ENCODE data around the gene RBM47. TPM values are rescaled to one million over a fixed set of nuclear protein-coding genes. Genes with fewer than 3 reads are reported as not detected.

The RBM47 gene
- total RNA-seq, 6 donors from 2014 or later: 111 to 448 (median 149) TPM

DNA sequence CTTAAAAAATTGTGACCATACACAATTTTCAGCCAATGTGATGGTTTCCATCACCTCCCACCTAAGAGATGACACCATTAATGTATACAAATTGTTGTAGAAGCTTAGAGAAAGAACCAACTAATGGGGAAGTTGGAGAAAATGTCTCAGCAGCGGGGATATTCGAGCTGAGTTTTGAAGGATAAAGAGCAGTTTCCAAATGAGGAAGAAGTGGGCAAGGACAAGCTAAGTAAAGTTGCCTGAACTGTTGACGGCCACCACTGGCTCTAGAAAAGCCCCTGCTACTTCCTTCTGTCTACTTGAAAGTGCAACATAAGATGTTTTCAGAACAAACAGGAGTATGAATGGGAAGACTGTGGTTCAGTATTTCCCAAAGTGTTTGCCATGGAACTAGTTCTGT is 202.5 kb downstream of the RBM47 start:
- H3K27me3 ChIP-seq: no peaks in the 10 kb centered on the region
- WGBS, 2 donors: 36 to 46% methylated on average over 3 of the region's 3 CpGs
- no peak for TF ChIP-seq EP300 (IDR thresholded peaks at IDR 0.05)
- no peak for TF ChIP-seq POLR2A (IDR thresholded peaks at IDR 0.05)
- TF ChIP-seq, protein P1, sequence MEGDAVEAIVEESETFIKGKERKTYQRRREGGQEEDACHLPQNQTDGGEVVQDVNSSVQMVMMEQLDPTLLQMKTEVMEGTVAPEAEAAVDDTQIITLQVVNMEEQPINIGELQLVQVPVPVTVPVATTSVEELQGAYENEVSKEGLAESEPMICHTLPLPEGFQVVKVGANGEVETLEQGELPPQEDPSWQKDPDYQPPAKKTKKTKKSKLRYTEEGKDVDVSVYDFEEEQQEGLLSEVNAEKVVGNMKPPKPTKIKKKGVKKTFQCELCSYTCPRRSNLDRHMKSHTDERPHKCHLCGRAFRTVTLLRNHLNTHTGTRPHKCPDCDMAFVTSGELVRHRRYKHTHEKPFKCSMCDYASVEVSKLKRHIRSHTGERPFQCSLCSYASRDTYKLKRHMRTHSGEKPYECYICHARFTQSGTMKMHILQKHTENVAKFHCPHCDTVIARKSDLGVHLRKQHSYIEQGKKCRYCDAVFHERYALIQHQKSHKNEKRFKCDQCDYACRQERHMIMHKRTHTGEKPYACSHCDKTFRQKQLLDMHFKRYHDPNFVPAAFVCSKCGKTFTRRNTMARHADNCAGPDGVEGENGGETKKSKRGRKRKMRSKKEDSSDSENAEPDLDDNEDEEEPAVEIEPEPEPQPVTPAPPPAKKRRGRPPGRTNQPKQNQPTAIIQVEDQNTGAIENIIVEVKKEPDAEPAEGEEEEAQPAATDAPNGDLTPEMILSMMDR (IDR thresholded peaks at IDR 0.05): no peak
- no peak for TF ChIP-seq POLR2AphosphoS5 (IDR thresholded peaks at IDR 0.05)
- no peak overlapping the region for H3K4me3 ChIP-seq
- DNase-seq: no peak
- peaks cover 2 to 30% (median 5%) of the 10 kb centered on the region in 4 donors for H3K36me3 ChIP-seq
- H3K27ac ChIP-seq: peak overlapping the region in 1 of 4 donors; percentile 4
- no peaks in the 10 kb centered on the region for H3K9me3 ChIP-seq
- no peaks in the 10 kb centered on the region for H3K4me1 ChIP-seq
- ATAC-seq (ENCODE audit: low FRiP score in 2 of 2): no peak

DNA sequence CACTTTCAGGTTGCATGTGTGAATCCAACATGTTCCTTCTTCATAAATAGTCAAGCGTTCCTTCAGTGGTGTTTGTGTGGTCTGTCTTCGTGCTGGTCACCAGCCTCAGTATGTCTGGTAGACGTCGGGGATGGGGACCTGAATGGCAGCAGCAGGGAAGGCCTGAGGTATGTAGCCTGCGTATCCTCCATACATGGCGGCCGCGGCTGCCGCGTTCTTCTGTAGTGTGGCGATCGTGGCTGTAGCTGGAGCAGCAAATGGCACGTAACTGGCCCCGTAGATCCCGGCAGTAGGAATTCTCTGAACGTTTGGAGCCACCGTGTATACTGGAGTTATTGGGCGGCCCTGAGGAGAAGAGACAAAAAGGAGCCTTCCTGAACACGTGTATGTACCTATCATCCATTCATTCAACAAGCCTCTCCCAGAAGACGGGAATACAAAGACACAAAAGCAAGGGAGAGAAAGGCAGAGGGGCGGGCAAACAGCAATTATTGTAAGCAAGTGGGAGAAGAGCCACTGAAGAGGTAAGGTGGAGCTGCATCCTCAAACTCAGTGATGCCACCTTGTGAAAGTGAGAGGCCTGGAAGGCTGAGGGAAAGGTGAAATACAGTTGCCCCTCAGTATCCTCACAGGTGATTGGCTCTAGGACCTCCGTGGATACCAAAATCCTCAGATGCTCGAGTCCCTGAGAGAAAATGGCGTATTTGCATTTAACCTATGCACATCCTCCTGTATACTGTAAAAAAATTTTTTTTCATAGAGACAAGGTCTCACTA is 203.7 kb downstream of the RBM47 start:
- Histone ChIP-seq H3K36me3 (peaks cover 2 to 26% (median 5%) of the 10 kb centered on the region in 4 donors), H3K4me1 (no peaks in the 10 kb centered on the region), H3K4me3 (no peak overlapping the region), H3K27ac (no peak overlapping the region), H3K27me3 (no peaks in the 10 kb centered on the region), H3K9me3 (no peaks in the 10 kb centered on the region)
- TF ChIP-seq EP300 (IDR thresholded peaks at IDR 0.05) (no peak), POLR2A (IDR thresholded peaks at IDR 0.05) (no peak), POLR2AphosphoS5 (IDR thresholded peaks at IDR 0.05) (no peak)
- TF ChIP-seq, protein P1 (IDR thresholded peaks at IDR 0.05): no peak
- 95 to 96% methylated on average over 24 of the region's 24 CpGs for WGBS, 2 donors
- DNase-seq: peak in 1 of 2 donors; percentile 83
- ATAC-seq (ENCODE audit: low FRiP score in 2 of 2): no peak

DNA sequence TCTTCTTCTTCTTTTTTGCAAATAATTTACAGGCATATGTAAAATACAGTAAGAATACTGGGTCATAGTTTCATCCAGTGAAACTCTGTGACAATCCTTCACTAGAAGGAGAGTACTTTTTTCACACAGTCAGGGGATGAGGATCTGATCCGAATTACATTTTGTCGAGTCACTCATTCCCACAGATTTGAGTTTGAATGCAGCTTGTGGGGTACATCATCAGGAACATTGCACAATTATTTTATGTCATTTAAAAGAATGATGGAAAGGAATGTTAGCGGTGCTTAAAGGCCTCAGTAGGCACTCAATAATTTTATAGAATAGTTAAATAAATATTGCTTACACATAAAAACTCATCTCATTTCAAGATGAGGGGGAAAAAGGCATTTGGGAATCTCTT is 205.9 kb downstream of the RBM47 start:
- no peaks in the 10 kb centered on the region for H3K9me3 ChIP-seq
- no peak overlapping the region for H3K4me3 ChIP-seq
- H3K4me1 ChIP-seq: no peaks in the 10 kb centered on the region
- no peaks in the 10 kb centered on the region for H3K27me3 ChIP-seq
- WGBS, 2 donors: 72 to 79% methylated on average over 3 of the region's 3 CpGs
- DNase-seq: no peak
- peaks cover 0 to 18% (median 5%) of the 10 kb centered on the region in 4 donors for H3K36me3 ChIP-seq
- ATAC-seq (ENCODE audit: low FRiP score in 2 of 2): no peak
- TF ChIP-seq POLR2A (IDR thresholded peaks at IDR 0.05): no peak
- H3K27ac ChIP-seq: no peak overlapping the region

DNA sequence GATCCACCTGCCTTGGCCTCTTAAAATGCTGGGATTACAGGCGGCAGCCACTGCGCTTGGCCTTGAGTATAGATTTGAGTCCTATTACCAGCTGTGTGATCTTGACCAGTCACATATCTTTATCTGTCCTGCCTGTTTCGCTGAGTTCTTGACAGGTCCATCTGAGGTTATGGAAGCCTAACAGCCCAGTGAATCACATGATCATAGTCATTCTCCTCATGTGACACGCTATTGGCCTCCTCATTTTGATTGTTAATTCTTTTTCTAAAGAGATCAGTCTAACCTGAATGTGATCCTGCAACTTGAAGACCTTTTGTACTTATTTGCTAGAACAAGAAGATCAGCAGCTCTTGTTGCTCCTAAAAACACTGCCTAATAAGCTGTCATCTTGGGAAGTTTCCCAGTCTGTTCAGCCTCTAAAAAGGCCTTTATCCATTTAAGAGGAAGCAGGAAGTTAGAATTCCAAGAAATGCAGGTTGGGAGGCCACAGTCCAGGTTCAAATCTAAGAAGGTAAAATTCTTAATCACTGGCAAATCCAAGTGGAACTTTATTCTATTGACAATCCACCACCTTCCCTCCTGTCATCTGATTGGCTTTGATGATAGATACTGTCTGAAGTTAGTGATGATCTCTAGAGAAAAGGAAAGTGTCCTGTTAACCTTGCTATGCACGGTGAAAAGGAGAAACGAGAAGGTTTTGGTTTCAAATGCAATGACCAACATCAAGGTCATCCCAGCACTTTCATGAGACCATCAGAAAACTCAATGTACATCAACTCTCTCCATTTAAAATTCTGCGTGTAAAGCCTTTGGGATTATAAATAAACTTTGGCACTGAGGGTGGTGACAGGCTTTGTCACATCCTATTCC is 207.6 kb downstream of the RBM47 start:
- no peak for ATAC-seq (ENCODE audit: low FRiP score in 2 of 2)
- H3K36me3 ChIP-seq: peaks cover 0 to 10% (median 2%) of the 10 kb centered on the region in 4 donors
- no peak for DNase-seq
- H3K9me3 ChIP-seq: no peaks in the 10 kb centered on the region
- 91 to 93% methylated on average over 7 of the region's 7 CpGs for WGBS, 2 donors
- H3K4me1 ChIP-seq: peaks cover 0 to 3% (median 0%) of the 10 kb centered on the region in 4 donors
- no peak for TF ChIP-seq POLR2AphosphoS5 (IDR thresholded peaks at IDR 0.05)
- TF ChIP-seq POLR2A (IDR thresholded peaks at IDR 0.05): no peak
- TF ChIP-seq, protein P1 (IDR thresholded peaks at IDR 0.05): no peak
- no peak overlapping the region for H3K27ac ChIP-seq
- H3K27me3 ChIP-seq: no peaks in the 10 kb centered on the region
- H3K4me3 ChIP-seq: no peak overlapping the region

DNA sequence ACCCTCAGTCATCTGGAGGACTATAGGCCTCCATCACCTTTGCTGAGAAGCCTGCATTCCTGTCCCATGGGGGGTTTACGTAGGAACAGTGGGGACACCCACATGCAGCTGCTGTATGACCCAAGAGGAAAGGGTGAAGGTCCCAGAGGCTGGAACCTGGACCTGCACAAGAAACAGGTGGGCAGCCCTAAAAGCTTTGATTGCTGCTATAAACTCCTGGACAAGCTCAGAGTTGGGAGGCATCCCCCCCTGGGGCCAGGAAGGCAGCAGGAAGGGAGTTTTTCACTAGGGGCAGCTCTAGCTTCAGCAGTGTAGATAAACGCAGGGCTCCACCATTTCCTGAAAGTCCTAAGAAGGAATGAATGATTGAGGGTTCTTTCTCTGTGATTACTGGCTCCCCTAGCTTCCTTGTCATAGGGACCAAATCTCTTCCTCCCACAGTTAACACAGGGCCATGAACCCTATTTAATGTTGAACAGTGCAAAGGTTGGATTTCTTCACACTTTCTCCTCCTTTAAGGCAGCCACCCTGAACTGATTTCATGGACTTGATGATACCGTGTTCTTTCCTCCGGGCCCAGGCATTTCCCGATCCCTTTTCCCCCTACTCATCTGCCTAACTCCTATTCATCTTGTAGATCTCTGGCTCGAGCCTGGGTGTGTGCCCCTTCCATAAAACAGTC is 210.3 kb downstream of the RBM47 start:
- H3K27ac ChIP-seq: no peak overlapping the region
- ATAC-seq (ENCODE audit: low FRiP score in 2 of 2): no peak
- peaks cover 0 to 3% (median 0%) of the 10 kb centered on the region in 4 donors for H3K4me1 ChIP-seq
- H3K9me3 ChIP-seq: no peaks in the 10 kb centered on the region
- 62 to 88% methylated on average over 6 of the region's 6 CpGs for WGBS, 2 donors
- H3K36me3 ChIP-seq: no peaks in the 10 kb centered on the region
- no peak for DNase-seq
- H3K27me3 ChIP-seq: no peaks in the 10 kb centered on the region
- TF ChIP-seq, protein P1 (IDR thresholded peaks at IDR 0.05): no peak
- TF ChIP-seq EP300 (IDR thresholded peaks at IDR 0.05) (no peak), POLR2A (IDR thresholded peaks at IDR 0.05) (no peak), POLR2AphosphoS5 (IDR thresholded peaks at IDR 0.05) (no peak)
- no peak overlapping the region for H3K4me3 ChIP-seq
